SK-N-SH treated with all-trans-retinoic acid at 6 μM for 48 hours (cell line): ENCODE measurements around the gene EXOC5.

ENCODE experiments used
- ATAC-seq: fragments of 200-7000 bp; cut with Tn5 transposase; 3 replicates; pipeline ENCODE4 v1.9.1; 2020; ENCODE audit warnings: mild to moderate bottlenecking, moderate library complexity
- ARNTL ChIP-seq: fragments of 450-650 bp; formaldehyde crosslinking; IDR thresholded peaks from 2 replicates; pipeline ENCODE4 v1.5.0; 2020; ENCODE audit warnings: low read depth, mild to moderate bottlenecking, moderate library complexity, borderline replicate concordance
- BACH2 ChIP-seq: fragments of 250-450 bp; sonication (Bioruptor Pico); IDR thresholded peaks from 2 replicates; pipeline ENCODE4 v1.9.0; 2021; ENCODE audit warnings: mild to moderate bottlenecking, borderline replicate concordance
- CSDC2 ChIP-seq: fragments of 250-450 bp; sonication (Bioruptor Pico); IDR thresholded peaks from 2 replicates; pipeline ENCODE4 v1.5.0; 2020; ENCODE audit warnings: mild to moderate bottlenecking, moderate library complexity
- ESRRG ChIP-seq: fragments of 250-450 bp; sonication (Bioruptor Pico); IDR thresholded peaks from 2 replicates; pipeline ENCODE4 v1.6.1; 2021; ENCODE audit warnings: mild to moderate bottlenecking
- GLIS3 ChIP-seq: fragments of 250-450 bp; sonication (Bioruptor Pico); IDR thresholded peaks from 2 replicates; pipeline ENCODE4 v1.5.0; 2020; ENCODE audit warnings: mild to moderate bottlenecking, moderate library complexity
- ISL1 ChIP-seq: fragments of 250-450 bp; sonication (Bioruptor Pico); IDR thresholded peaks from 2 replicates; pipeline ENCODE4 v2.1.2; 2022; ENCODE audit warnings: mild to moderate bottlenecking, moderate library complexity
- OSR1 ChIP-seq: fragments of 250-450 bp; sonication (Bioruptor Pico); IDR thresholded peaks from 2 replicates; pipeline ENCODE4 v1.8.0; 2022; ENCODE audit warnings: moderate library complexity, mild to moderate bottlenecking, inconsistent platforms
- PPARA ChIP-seq: fragments of 250-450 bp; sonication (Bioruptor Pico); IDR thresholded peaks from 2 replicates; pipeline ENCODE4 v1.5.0; 2020; ENCODE audit warnings: mild to moderate bottlenecking, borderline replicate concordance
- RARB ChIP-seq: fragments of 250-450 bp; sonication (Bioruptor Pico); IDR thresholded peaks from 2 replicates; pipeline ENCODE4 v1.8.0; 2021; ENCODE audit warnings: mild to moderate bottlenecking, moderate library complexity
- SNAI2 ChIP-seq: fragments of 250-450 bp; sonication (Bioruptor Pico); IDR thresholded peaks from 2 replicates; pipeline ENCODE4 v1.5.0; 2020; ENCODE audit warnings: mild to moderate bottlenecking, moderate library complexity
- TCF4 ChIP-seq: fragments of 250-450 bp; sonication (Bioruptor Pico); IDR thresholded peaks from 2 replicates; pipeline ENCODE4 v1.8.0; 2021; ENCODE audit warnings: mild to moderate bottlenecking, moderate library complexity, borderline replicate concordance
- TOX ChIP-seq: fragments of 250-450 bp; sonication (Bioruptor Pico); IDR thresholded peaks from 2 replicates; pipeline ENCODE4 v1.8.0; 2021; ENCODE audit warnings: mild to moderate bottlenecking, moderate library complexity, borderline replicate concordance
- ZC3H10 ChIP-seq: fragments of 250-450 bp; sonication (Bioruptor Pico); IDR thresholded peaks from 2 replicates; pipeline ENCODE4 v1.5.1; 2021; ENCODE audit warnings: mild to moderate bottlenecking, moderate library complexity
- ZFP3 ChIP-seq: fragments of 250-450 bp; sonication (Bioruptor Pico); IDR thresholded peaks from 2 replicates; pipeline ENCODE4 v1.5.0; 2020; ENCODE audit warnings: mild to moderate bottlenecking, moderate library complexity
- ZFP30 ChIP-seq: fragments of 450-650 bp; formaldehyde crosslinking; IDR thresholded peaks from 2 replicates; pipeline ENCODE4 v1.5.0; 2022; ENCODE audit warnings: mild to moderate bottlenecking, moderate library complexity
- ZNF565 ChIP-seq: fragments of 450-650 bp; formaldehyde crosslinking; conservative IDR thresholded peaks from 2 replicates; pipeline ENCODE4 v1.5.0; 2020; ENCODE audit warnings: low read depth, mild to moderate bottlenecking, moderate library complexity
- ZNF70 ChIP-seq: fragments of 450-650 bp; formaldehyde crosslinking; IDR thresholded peaks from 2 replicates; pipeline ENCODE4 v1.5.0; 2020; ENCODE audit warnings: mild to moderate bottlenecking, moderate library complexity
- ZNF8 ChIP-seq: fragments of 450-650 bp; formaldehyde crosslinking; IDR thresholded peaks from 2 replicates; pipeline ENCODE4 v1.5.0; 2020; ENCODE audit warnings: mild to moderate bottlenecking, moderate library complexity
- TF ChIP-seq, protein P1 (sequence below): fragments of 250-450 bp; sonication (Bioruptor Pico); IDR thresholded peaks from 2 replicates; pipeline ENCODE4 v1.5.1; 2020; ENCODE audit warnings: low read depth, mild to moderate bottlenecking, moderate library complexity
- TF ChIP-seq, protein P2 (sequence below): fragments of 250-450 bp; sonication (Bioruptor Pico); IDR thresholded peaks from 2 replicates; pipeline ENCODE4 v1.8.0; 2020; ENCODE audit warnings: mild to moderate bottlenecking, moderate library complexity, borderline replicate concordance
- TF ChIP-seq, protein P3 (sequence below): fragments of 250-450 bp; sonication (Bioruptor Pico); IDR thresholded peaks from 2 replicates; pipeline ENCODE4 v1.5.0; 2020; ENCODE audit warnings: mild to moderate bottlenecking, moderate library complexity
- TF ChIP-seq, protein P4 (sequence below): fragments of 250-450 bp; sonication (Bioruptor Pico); IDR thresholded peaks from 2 replicates; pipeline ENCODE4 v1.5.1; 2021; ENCODE audit warnings: mild to moderate bottlenecking, moderate library complexity

EXOC5 gene

DNA sequence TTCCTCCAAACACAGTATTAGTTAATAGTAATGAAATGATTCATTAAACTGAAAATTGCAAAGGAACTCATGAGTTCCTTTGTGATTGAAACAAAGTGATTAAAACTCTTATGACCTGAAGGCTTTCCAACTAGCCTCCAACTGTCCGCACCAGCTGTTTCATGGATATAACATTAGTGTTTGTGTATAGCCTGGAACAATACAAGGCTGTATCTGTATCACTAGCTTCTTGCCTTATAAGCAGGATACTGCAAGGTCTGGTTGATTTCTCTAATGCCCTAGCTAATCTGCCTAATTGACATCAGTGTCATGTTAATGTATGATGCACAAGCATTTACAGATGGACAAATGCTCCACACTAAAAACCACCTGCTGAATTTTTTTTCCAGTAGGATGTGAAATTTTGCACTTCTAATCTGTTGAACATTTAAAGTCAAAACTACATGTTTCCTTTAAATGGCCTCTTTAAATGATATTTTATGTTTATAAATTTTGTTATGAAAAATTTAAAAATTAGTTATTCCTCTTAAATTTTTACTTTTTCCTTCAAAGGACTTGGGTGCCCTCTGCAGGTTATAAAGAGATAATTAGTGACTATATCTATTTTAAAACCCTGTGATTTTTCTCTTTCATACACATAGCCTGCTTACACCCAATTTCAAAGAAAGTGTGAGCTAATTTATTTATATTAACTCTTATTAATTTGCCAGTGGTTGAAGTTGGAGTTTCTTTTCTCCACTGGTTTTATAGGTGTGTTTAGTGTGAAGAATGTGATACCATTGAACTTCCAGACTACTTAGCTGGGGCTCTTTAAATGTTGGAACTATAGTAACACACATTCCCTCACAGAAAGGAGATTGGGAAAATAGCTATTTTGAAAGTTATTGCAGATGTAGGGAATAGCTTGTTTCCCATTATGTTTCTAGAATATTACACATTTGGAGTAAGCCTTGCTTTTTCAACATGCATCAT is 25.4 kb upstream of the EXOC5 start:
- TF ChIP-seq ZNF70 (no peak), OSR1 (CRISPR knock-in tag) (no peak), ZFP3 (no peak), ZFP30 (no peak), ZNF565 (CRISPR knock-in tag) (no peak), RARB (no peak), ZNF8 (CRISPR knock-in tag) (no peak), ESRRG (no peak), GLIS3 (CRISPR knock-in tag) (no peak), TCF4 (CRISPR knock-in tag) (no peak), ISL1 (no peak), TOX (no peak), ARNTL (CRISPR knock-in tag) (no peak), SNAI2 (CRISPR knock-in tag) (no peak), CSDC2 (CRISPR knock-in tag) (no peak)
- TF ChIP-seq, protein P1, sequence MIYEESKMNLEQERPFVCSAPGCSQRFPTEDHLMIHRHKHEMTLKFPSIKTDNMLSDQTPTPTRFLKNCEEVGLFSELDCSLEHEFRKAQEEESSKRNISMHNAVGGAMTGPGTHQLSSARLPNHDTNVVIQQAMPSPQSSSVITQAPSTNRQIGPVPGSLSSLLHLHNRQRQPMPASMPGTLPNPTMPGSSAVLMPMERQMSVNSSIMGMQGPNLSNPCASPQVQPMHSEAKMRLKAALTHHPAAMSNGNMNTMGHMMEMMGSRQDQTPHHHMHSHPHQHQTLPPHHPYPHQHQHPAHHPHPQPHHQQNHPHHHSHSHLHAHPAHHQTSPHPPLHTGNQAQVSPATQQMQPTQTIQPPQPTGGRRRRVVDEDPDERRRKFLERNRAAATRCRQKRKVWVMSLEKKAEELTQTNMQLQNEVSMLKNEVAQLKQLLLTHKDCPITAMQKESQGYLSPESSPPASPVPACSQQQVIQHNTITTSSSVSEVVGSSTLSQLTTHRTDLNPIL: no peak
- TF ChIP-seq, protein P2, sequence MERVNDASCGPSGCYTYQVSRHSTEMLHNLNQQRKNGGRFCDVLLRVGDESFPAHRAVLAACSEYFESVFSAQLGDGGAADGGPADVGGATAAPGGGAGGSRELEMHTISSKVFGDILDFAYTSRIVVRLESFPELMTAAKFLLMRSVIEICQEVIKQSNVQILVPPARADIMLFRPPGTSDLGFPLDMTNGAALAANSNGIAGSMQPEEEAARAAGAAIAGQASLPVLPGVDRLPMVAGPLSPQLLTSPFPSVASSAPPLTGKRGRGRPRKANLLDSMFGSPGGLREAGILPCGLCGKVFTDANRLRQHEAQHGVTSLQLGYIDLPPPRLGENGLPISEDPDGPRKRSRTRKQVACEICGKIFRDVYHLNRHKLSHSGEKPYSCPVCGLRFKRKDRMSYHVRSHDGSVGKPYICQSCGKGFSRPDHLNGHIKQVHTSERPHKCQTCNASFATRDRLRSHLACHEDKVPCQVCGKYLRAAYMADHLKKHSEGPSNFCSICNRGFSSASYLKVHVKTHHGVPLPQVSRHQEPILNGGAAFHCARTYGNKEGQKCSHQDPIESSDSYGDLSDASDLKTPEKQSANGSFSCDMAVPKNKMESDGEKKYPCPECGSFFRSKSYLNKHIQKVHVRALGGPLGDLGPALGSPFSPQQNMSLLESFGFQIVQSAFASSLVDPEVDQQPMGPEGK (CRISPR knock-in tag): no peak
- TF ChIP-seq, protein P3, sequence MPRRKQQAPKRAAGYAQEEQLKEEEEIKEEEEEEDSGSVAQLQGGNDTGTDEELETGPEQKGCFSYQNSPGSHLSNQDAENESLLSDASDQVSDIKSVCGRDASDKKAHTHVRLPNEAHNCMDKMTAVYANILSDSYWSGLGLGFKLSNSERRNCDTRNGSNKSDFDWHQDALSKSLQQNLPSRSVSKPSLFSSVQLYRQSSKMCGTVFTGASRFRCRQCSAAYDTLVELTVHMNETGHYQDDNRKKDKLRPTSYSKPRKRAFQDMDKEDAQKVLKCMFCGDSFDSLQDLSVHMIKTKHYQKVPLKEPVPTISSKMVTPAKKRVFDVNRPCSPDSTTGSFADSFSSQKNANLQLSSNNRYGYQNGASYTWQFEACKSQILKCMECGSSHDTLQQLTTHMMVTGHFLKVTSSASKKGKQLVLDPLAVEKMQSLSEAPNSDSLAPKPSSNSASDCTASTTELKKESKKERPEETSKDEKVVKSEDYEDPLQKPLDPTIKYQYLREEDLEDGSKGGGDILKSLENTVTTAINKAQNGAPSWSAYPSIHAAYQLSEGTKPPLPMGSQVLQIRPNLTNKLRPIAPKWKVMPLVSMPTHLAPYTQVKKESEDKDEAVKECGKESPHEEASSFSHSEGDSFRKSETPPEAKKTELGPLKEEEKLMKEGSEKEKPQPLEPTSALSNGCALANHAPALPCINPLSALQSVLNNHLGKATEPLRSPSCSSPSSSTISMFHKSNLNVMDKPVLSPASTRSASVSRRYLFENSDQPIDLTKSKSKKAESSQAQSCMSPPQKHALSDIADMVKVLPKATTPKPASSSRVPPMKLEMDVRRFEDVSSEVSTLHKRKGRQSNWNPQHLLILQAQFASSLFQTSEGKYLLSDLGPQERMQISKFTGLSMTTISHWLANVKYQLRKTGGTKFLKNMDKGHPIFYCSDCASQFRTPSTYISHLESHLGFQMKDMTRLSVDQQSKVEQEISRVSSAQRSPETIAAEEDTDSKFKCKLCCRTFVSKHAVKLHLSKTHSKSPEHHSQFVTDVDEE (CRISPR knock-in tag): no peak
- peak; percentile 59; the same call in 2 of the 3 replicates for ATAC-seq

DNA sequence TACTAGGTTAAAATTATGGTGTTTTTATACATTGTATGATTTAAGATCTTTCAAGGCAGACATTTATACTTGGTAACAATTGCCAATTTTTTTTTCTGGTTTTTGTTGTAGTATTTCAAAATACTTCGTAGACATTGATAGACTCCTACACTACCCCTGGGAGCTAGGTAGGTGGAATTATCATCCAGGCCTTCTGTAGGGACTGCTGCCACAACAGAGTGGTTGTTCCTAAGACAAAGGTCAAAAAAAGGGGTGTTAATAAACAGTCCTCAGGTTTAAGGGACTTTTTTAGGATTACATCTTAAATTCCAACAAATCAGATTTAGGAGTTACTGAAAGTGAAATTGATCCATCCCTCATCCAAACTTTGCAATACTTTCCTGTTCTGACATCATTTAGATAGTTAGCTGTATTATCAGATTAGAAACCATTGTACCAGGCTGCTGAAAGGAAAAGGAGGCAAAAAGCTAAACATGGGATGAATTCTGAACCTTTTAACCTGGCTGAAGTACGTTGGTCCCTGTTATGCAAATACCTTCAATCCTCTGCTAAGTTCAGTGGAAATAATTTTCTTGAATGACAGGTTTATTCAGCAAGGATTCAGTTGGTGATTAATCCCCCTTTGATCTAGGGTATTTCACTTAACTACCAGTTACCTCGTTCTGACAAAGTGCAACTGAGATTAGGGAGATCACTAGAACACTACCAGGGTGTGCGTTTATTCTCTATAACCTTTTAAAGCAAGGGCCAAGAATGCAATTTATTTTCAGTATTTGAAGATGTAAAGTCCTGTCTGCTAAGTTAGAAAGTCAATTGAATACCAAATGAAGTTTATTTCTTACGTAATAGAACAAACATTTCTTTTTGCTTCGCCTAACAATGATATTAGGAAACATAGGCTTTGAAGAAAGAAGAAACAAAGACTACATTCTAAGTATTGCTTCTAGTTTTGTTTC is 23.3 kb upstream of the EXOC5 start:
- no peak for ATAC-seq

More for the DNA sequence above, 23.3 kb upstream of the EXOC5 start:
- no peak for TF ChIP-seq OSR1 (CRISPR knock-in tag)
- TF ChIP-seq, protein P4, sequence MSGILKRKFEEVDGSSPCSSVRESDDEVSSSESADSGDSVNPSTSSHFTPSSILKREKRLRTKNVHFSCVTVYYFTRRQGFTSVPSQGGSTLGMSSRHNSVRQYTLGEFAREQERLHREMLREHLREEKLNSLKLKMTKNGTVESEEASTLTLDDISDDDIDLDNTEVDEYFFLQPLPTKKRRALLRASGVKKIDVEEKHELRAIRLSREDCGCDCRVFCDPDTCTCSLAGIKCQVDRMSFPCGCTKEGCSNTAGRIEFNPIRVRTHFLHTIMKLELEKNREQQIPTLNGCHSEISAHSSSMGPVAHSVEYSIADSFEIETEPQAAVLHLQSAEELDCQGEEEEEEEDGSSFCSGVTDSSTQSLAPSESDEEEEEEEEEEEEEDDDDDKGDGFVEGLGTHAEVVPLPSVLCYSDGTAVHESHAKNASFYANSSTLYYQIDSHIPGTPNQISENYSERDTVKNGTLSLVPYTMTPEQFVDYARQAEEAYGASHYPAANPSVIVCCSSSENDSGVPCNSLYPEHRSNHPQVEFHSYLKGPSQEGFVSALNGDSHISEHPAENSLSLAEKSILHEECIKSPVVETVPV (CRISPR knock-in tag): no peak
- no peak for TF ChIP-seq ZFP3
- no peak for TF ChIP-seq ZFP30
- TF ChIP-seq GLIS3 (CRISPR knock-in tag): no peak
- TF ChIP-seq PPARA: no peak
- no peak for TF ChIP-seq ISL1
- no peak for TF ChIP-seq RARB
- TF ChIP-seq ZNF565 (CRISPR knock-in tag): no peak
- no peak for TF ChIP-seq ESRRG
- no peak for TF ChIP-seq ZC3H10 (CRISPR knock-in tag)
- TF ChIP-seq CSDC2 (CRISPR knock-in tag): no peak
- TF ChIP-seq, protein P3 (CRISPR knock-in tag): no peak
- no peak for TF ChIP-seq TOX
- no peak for TF ChIP-seq SNAI2 (CRISPR knock-in tag)
- no peak for TF ChIP-seq ARNTL (CRISPR knock-in tag)
- TF ChIP-seq, protein P2 (CRISPR knock-in tag): no peak
- TF ChIP-seq TCF4 (CRISPR knock-in tag): no peak
- TF ChIP-seq, protein P1: no peak
- TF ChIP-seq BACH2 (CRISPR knock-in tag): no peak
